GM21825 (cell line): Measurements from ENCODE around the gene SNX33.
"Not testable (repeated sequence)": the region's sequence is repeated elsewhere in the genome, so short reads cannot be mapped to it uniquely, and the experiment has no call there.

Experiments
- ATAC-seq: cut with Tn5 transposase; IDR thresholded peaks from one replicate; pipeline ENCODE4 v1.9.1; 2021; ENCODE audit warnings: mild to moderate bottlenecking, moderate library complexity; ENCODE audit not compliant: unreplicated experiment

The SNX33 gene

DNA sequence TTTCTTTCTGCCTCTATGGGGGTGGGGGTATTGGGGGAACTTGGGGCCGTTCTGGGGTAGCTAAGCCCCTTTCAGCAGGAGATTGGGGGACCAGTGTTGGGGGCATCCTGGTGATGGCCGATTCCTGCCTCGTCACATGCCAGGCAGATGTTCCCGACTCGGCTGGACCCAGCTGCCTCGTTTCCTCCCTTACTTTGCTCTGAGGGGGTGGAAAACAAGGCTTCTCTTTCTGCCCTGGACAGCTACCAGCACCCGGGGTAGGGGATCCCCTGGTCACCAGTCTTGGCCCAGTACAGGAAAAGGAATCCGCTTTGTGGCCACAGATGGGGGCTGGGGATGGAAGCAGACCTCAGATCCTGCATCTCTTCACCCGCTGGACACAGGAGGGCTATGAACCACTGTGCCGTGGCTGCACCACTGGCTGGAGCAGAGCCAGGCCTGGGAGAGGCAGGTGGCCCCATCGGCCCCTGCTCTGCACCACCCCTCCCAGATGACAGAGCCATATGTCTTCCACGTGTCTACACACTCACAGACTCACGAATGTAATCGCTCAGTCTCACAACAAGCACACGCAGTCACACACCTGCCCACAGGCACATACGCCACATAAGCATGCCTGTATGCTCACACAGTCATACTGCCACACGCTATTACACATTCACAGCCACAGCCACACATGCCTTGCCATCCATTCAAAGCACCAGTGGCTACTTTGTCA, 12.4 kb downstream of the SNX33 start:
- no peak for ATAC-seq

DNA sequence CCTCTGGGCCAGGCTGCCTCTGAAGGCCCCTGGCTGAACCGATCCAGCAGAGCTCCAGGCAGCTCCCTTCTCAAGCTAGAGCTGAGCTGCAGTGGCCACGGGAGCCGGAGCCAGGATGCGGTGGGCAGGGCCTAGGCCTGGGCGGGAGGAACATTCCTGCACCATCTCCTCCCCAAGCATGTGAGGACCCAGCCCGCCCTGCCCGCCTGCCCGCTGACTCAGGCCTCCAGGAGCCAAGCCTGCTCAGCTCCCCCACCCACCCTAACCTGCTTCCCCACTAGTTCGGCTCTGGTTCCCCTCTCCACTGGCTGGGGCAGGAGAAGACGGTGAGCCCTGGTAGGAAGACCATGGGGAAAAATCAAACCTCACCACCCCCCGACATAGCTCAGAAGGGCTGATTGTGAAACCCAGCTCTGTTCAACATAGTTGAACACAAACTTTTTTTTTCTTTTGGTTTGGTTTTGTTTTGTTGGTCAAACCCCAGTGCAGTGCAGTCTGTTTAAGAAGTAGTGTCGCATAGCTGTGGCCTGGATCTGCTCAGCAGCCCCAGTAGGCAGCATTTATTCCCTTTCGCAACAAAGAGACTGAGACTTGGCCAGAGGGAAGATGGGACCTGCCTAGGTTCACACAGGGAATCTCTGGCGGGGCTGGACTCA, 13.5 kb downstream of the SNX33 start:
- no peak for ATAC-seq

DNA sequence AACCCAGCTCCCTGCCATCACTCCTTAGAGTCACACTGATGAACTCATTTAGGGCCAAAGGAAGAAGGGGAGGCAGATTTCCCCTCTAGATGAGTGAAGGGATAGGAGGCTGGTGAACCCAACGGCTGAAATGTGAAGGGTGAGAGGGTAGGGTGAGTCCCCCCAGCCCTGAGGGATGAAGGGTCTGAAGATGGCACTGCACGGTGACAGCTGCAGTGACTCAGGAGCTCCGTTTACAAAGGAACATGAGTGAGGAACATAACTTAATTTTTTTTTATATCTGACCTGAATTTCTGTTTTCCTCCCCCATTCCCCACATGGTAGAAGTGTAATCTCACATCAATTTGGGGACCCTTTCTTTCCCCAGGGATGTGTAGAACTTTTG, 14.0 kb downstream of the SNX33 start:
- ATAC-seq, result no peak

DNA sequence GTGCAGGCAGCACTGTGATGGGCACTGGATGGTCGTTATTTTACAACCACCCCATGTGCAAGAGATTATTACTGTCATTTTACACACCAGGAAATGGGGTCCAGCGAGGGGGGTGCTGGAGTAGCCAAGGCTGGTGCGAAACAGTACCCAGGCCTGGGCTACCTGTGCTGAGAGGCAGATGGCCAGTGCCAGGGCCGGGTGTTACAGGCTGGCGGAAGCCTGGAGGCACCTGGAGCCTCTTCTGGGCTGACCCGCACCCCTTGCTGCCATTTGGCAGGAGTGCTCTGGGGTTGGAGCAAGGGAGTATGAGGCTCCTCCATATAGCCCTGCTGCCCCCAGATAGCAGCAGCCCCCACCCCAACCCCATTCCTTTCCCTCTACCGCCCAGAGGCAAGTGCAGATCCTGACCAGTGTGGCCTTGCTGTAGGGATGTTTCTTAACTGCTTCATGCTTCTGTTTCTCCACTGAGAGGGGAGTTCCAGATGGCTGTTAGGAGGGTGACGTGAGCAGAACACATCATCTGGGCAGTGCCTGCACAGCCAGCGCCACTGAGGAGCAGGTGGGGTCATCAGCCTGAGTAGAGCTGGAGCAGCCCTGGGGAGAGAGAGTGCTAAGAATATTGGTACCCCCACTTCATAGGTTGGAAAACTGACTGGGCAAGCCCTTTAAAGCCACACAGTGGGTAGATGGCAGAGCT, 15.3 kb downstream of the SNX33 start:
- ATAC-seq, result no peak

DNA sequence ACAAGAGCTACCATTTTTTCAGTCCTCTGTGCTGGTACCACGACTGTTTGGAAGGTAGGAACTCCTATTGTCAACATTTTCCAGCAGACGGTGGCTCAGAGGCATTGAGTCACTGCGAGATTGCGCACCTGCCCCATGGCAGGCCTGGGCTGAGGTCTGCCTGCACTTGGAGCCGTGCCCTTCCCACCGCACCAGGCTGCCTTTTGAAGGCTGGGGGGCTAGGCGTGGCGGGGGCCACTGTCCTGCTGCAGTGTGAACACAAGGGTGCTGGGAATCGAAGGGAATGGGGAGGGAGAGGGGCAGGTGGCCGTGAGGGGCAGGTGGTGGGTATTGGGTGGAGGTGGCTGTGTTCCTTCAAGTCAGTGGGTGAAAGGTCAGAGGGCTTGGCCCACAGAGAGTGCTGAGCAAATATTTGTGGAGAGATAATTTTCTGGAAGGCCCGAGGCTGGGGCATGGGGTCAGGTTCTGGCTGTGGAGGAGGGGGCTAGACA, 16.3 kb downstream of the SNX33 start:
- no peak for ATAC-seq

DNA sequence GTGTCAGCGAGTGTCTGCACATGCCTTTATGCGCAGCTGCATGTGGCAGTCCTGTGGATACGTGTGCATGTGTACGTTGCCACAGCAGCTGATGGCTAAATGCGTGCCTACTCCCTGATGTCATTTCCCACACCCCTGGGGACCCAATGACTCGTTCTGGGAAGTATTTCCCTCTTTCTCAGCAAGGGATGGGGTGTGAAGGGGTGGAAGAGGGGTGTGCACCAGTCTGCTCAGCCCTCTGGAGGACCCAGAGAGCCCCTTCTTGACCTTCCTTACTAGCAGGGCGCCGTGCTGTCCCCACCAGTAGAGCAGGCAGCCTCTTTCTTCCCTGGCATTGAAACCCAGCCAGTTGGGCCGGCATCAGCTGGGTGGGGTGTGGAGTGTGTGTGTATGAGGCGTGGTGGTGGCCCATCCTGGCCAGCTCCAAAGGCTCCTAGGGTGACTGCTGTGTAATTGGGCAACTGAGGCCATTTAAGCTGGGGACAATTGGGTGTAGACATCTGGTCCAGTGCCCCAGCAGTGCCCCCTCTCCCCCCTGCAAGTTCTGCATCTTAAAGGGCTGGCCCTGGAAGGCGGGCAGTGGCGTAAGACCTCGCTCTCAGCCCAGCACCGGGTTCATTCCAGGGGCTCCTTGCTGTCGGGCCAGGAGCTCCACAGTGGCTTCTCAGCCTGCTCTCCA, 19.2 kb downstream of the SNX33 start:
- no peak for ATAC-seq

DNA sequence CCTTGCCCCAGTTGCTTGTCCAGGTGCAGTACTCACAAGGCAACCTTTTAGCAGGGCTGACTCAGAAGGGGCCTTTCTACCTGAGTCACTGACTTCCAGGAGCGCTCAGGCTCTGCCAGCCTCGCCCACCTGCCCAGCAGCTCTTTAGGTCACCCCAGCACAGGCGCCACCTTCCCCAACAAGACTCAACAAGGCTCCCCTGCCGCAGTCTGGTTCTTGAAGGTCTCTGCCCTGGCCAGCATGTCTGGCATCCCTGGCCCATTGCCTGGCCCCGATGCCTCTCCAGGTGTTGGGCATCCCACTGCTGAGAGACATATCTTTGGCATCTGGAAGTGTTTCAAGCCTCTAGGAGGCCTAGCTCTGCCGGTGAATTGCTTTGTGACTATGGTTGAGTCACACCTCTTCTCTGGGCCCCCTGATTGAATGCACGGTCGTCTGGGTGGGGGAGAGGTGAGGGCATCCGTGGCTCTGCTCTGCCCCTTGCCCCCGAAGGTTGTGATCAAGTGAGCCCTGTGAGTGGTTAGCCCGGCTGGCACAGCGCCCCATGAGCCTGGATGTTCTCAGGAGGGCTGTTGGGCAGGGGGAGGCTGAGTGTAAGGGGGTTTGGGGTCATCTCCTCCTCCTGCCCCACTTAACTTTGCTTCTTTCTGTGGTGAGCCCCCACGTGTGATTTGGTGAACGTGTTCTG, 21.6 kb downstream of the SNX33 start:
- no peak for ATAC-seq

DNA sequence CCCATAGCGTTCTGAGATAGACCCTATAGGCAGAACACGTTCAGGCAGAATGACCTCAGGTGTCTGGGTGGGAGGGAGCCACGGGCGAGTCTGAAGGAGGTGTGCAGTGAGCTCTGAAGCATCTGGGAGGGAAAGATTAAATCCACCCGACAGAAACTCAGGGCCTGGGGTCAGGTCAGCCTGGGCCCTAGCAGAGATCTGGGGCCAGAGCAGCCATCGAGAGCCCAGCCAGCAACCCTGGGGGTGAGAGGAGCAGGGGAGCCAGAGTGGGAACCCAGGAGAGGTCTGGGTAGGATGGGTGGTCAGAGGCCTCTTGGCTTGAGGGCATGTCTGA, 22.1 kb downstream of the SNX33 start:
- no peak for ATAC-seq

DNA sequence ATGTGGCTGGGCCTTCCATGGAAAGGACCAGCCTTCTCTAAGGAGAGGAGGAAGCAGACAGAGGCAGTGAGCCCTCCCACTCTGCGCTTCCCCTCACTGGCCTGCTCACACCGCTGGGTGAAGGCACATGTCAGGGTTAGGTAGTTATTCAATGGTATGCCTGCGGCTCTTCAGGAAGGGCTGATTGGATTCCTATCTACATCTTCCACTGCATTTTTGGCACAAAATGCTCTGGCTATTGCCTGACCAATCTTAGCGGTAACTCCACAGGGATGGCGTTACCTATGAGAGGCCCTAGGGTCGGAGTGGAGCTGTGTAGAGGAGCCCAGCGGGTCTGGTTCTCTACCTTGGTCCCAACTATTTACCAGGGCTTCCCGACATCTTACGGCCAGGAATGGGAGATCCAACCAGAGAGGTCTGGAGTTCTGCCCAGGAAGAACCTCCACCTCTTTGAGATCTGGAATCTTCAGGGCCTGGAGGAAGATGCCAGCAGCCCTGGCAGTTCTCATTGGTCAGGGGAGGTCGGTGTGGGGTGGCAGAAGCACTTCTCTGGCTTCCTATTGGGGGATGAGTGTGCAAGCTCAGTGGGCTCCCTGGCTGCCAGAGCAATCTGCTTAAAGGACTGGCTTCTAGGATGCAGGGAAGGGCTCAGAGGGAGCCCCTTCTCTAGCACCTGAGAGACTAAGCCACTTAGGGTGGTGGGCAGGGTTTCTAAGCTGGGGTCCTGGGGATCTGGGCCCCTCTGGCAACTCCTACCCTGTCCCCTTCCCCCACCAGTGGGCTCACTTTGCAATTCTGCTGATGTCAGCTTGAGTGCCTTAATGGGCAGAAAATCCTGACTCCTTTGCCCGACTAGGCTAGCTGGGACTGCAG, 24.3 kb downstream of the SNX33 start:
- ATAC-seq, result no peak

DNA sequence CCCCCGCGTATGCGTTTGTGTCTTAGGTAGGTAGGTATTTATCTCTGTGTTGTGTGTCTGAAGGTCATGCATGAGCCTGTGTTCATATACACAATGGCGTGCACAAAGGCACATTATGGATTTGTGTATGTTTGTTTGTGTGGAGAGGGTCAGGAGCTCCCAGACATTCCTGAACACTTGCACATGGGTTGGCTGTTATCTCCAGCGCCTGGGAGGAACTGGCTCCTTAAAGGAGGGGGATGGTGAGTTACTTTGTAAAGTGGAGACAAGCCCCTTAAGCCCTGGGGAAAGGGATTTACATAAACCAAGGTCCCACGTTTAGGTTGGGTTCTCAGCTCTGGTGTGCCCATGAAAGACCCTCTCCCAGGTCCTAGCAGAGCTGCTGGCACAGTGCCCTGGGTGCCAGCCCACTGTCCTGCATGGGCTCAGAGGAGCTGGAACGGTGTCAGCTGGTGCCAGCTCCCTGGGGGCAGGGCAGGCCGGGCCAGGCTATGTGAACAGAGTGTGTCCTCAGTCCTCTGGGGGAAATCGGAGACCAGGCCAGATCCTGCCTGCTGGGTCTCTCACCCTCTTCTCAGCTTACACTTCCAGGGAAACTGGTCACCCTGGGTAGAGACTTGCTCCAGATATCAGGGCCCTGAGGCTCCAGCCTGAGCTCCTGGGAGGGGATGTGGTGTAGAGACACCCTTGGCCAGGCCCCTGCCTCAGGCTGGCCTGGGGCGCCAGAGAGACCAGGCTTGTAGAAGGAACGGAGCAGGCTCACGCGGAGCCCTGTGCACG, 25.1 kb downstream of the SNX33 start:
- no peak for ATAC-seq

DNA sequence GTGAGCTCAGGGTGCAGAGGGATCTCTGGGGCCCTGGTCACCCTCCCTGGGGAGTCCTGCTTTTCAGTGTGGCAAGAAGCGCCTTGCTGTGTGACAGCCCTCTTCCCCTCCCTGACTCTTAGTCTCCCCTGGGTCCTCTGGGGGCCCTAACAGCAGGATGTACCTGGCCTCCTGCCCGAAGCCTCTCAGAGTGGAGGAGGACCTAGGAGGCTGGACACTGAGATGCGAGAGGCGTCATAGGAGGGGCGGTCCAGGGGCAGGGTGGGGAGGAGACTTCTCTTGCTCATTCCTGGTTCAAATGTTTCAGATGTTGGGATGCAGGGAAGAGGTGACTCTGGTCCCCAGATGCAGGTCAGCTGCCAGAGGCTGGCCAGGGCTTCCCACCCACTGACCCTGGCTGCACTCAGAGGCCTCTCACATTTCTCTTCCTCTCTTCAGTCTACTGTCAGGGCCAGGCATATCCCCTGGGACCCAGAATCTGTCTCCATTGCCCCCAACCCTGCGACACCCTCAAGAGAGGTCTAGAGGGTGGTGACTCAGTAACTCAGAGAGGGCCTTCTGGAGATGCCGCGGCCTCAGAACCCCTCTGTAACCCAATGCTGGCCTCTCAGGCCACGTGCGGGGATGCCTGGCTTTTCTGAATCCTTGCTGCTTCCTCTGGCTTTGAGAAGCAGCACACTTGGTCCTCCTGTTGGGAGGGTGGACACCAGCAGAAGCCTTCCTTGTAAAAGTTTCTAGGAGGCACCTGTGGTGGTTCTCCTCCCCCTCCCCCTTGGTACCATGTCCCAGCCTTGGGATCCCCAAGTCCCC, 25.9 kb downstream of the SNX33 start:
- no peak for ATAC-seq

DNA sequence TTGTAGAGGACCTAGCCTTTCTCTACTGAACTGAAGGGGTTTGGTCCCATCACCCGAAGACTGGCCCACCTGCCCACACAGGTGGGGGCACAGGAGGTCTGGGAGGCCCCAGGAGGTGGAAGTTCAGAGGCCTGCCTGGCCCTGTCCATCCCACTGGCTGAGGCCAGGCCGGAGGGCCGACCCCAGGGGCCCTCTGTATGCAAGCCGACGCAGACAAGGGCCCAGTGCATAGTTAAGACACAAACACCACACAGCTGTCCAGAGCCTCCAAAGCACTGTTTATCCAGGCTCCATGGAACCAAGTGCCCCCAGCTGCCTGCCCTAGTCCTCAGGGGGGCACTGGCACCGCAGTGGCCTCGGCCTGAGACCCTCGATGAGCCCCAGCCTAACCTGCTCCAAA, 26.7 kb downstream of the SNX33 start:
- no peak for ATAC-seq

DNA sequence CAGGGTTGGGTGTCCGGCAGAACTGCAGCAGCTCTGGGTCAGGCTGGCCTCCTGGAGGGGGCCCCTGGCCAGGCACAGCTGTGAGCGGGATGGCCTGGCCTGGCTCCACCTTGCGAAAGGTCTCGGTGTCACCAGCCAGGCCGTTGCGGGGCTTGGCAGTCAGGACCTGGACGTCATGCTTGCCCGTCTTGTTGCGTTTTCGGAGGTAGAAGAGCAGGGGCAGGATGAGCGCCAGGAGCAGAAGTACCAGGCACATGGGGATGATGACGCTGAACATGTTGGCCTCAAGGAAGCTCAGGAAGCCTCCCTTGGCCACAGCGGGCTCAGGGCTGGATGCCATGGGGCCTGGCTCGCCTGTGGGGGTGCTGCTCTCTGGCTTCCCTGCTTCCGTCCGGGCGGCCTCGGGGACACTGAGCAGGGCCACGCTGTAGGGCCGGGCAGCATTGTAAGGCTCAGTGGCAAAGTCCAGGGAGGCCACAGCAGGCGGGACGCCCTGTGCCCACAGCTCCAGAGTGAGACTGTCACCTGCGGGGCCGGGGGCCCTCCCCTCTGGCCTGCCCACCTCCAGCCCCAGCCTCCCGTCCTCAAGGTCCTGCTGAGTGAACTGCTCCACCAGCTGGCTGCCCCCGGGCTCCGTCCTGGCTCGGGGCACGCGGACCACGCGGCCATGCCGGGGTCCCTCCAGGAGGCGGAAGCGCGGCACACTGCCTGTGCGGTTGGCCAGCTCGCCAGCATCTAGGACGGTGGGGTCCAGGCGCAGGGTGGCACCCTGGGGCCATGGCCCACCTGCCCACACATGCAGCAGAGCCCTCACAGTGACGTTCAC, 28.1 kb downstream of the SNX33 start:
- no peak for ATAC-seq

DNA sequence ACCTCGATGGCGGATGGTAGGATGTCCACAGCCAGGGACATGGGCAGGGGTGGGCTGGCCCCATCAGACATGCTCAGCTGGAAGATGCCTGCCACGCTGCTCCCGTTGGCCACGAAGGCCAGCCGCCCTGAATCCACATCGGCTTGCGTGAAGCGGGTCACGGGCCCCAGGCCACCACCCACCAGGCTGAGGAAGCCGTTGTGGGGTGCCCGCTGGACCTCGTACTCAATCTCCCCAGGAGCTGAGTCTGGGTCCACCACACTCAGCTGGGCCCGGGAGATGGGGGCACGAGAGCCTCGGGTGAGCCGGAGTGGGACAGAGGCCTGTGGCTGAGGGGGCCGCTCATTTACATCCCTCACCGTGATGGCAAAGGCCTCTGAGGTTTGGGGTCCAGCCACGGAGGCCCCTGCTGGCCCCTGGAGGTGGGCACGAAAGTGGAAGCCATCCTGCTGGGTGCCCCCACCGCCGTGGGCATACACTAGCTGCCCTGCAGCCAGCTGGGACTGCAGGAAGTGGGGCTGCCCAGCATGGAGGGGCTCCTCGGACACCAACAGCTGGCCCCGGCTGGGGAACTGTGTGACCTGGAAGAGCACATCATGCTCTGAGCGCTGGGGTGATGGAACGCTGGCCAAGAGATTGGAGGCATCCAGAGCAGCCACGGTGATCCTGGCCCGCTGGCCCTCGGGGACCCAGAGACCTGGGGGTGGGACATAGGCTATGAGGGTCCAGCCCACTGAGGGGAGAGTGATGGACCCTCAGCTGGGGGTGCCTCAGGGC, 29.2 kb downstream of the SNX33 start:
- ATAC-seq, result no peak

DNA sequence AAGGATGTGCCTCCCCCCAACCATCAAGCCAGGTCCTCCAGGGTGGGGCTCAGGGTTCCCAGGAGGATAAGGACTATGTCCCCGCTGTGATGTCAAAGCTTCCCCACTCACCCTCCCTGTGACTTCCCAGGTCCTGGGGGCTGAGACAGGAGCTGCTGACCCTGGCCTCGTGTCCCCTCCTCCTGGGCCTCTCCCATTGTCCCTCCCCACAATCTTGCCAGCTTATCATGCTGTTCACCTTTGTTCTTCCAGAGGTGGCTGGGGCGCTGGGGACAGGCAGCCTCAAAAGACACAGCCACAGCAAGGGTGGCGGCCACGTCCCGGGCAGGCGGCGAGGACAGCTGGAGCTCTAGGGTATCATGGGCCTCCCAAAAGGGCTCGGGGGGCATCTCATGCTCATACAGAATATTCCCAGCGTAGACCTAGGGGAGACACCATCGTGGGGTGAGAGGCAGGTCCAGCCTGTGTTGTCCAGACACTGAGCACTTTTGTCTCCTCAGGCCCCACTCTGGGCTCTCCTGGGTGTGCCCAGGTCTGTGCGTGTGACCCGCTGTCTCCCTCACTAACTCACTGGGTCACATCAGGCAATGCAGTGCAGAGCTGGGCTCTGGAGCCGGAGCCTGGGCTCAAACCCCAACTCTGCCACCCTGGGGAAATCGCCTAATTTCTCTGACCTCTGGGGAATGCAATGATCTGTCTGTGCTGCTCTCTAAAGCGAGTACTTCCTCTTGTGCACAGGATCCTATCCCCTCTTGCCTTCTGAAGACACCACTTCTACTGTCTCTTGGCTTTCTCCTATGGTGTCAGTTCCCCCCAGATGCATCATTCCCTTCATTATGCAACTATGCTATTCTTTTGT, 30.0 kb downstream of the SNX33 start:
- no peak for ATAC-seq

DNA sequence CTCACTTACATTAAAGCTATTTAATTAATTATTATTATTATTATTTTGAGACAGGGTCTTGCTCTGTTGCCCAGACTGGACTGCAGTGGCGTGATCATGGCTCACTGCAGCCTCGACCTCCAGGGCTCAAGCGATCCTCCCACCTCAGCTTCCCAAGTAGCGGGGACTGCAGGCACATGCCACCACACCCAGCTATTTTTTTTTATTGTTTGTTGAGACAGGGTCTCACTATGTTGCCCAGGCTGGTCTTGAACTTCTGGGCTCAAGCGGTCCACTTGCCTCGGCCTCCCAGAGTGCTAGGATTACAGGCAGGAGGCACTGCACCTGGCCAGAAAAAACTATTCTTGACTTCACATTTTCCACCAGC, 30.6 kb downstream of the SNX33 start:
- not testable (repeated sequence) for ATAC-seq
